HepG2 (cell line): Measurements from ENCODE around the gene PCNT. TPM values are rescaled to one million over a fixed set of nuclear protein-coding genes. Genes with fewer than 3 reads are reported as not detected.
"Not testable (repeated sequence)": the region's sequence is repeated elsewhere in the genome, so short reads cannot be mapped to it uniquely, and the experiment has no call there.

Source experiments
- ATAC-seq: fragments of 200-7000 bp; cut with Tn5 transposase; 3 replicates; pipeline ENCODE4 v1.9.1; 2020; ENCODE audit warnings: mild to moderate bottlenecking, moderate library complexity
- BruUV-seq: library from RNA; stranded (reverse); fragments of 400-500 nt; replicated peaks from 2 replicates; lab custom pipeline; 2021; lab: Mats Ljungman, UMichigan
- CTCF ChIA-PET: fragments of 300-600 bp; formaldehyde crosslinking; extraction: SDS; loops from one replicate; lab custom pipeline; 2021; ENCODE audit warnings: low total read pairs, inconsistent platforms, low intra/inter-chr PET ratio; lab: Yijun Ruan, JAX
- POLR2A ChIA-PET: fragments of 350-600 bp; sonication (Branson Sonifier 250); formaldehyde crosslinking; loops from one replicate; lab custom pipeline; 2020; ENCODE audit warnings: antibody characterized with exemption, inconsistent platforms; lab: Yijun Ruan, JAX
- DNase-seq: peaks from one replicate; pipeline ENCODE4 v3.0.0-alpha.2; 2015; ENCODE audit warnings: low spot score
- FAIRE-seq: peaks from 3 replicates; lab custom pipeline; 2011; peaks lifted over from hg19 to GRCh38; lab: Jason Lieb, UNC
- H2AFZ ChIP-seq: one replicate; pipeline ENCODE4 v1.6.1; 2011; ENCODE audit warnings: low read length, inconsistent platforms
- H3K27ac ChIP-seq: fragments of 300-600 bp; 3 replicates; pipeline ENCODE4 v1.8.0; 2011; ENCODE audit warnings: mixed run types, mild to moderate bottlenecking, mixed read lengths, low read length, inconsistent platforms; ENCODE audit not compliant: insufficient read depth; ENCODE audit errors: extremely low read length
- H3K27me3 ChIP-seq, 2 experiments: fragments of 200-600 bp in 1 of 2; 2 replicates in 1 of 2; 3 replicates in 1 of 2; pipeline versions ENCODE4 v1.6.0 to v1.8.0; 2011; ENCODE audit warnings: low read length in 2 of 2, mild to moderate bottlenecking in 2 of 2, moderate library complexity in 2 of 2, inconsistent platforms in 1 of 2; ENCODE audit not compliant: insufficient read depth in 2 of 2, control insufficient read depth in 1 of 2
- H3K36me3 ChIP-seq, 2 experiments: fragments of 200-600 bp in 1 of 2; replicated peaks in 1 of 2; 2 replicates in 1 of 2; 3 replicates in 1 of 2; pipeline versions ENCODE4 v1.5.1 to v1.8.0; 2011; ENCODE audit warnings: low read length in 2 of 2, inconsistent platforms in 1 of 2; ENCODE audit not compliant: insufficient read depth in 2 of 2, control insufficient read depth in 1 of 2
- H3K4me1 ChIP-seq: 2 replicates; pipeline ENCODE4 v1.5.1; 2012; ENCODE audit warnings: low read length, inconsistent platforms; ENCODE audit not compliant: insufficient read depth
- H3K4me2 ChIP-seq: 2 replicates; pipeline ENCODE4 v1.6.0; 2011; ENCODE audit warnings: low read depth, low read length, inconsistent platforms
- H3K4me3 ChIP-seq, 3 experiments: fragments of 200-600 bp in 1 of 3; sonication (generic), shearing (Covaris generic) in 1 of 3; replicated peaks in 1 of 3; 2 replicates each; pipeline ENCODE4 v1.5.1; 2011 to 2016; ENCODE audit warnings: low read length in 3 of 3, inconsistent platforms in 2 of 3, low read depth in 2 of 3, mild to moderate bottlenecking in 2 of 3, control low read depth in 1 of 3, mixed read lengths in 1 of 3; ENCODE audit not compliant: insufficient read depth in 1 of 3
- H3K79me2 ChIP-seq: one replicate; pipeline ENCODE4 v1.6.1; 2011; ENCODE audit warnings: low read length, inconsistent platforms; ENCODE audit not compliant: insufficient read depth
- H3K9ac ChIP-seq: 2 replicates; pipeline ENCODE4 v1.6.0; 2011; ENCODE audit warnings: mild to moderate bottlenecking, low read depth, low read length, inconsistent platforms; ENCODE audit not compliant: insufficient read depth
- H3K9me3 ChIP-seq: 2 replicates; pipeline ENCODE4 v1.5.1; 2012; ENCODE audit warnings: mild to moderate bottlenecking, low read length
- H4K20me1 ChIP-seq: 2 replicates; pipeline ENCODE4 v1.6.0; 2011; ENCODE audit warnings: inconsistent platforms, mild to moderate bottlenecking, low read length, moderate library complexity; ENCODE audit not compliant: insufficient read depth
- BCL3 ChIP-seq: sonication (generic); formaldehyde crosslinking; IDR thresholded peaks from 2 replicates; pipeline ENCODE4 v1.5.1; 2020; ENCODE audit warnings: mild to moderate bottlenecking, missing genetic modification reagents, moderate library complexity
- DR1 ChIP-seq: sonication (generic); formaldehyde crosslinking; IDR thresholded peaks from 2 replicates; pipeline ENCODE4 v1.8.0; 2021; ENCODE audit warnings: mild to moderate bottlenecking, missing genetic modification reagents, inconsistent platforms
- LRRFIP1 ChIP-seq: sonication (generic); formaldehyde crosslinking; conservative IDR thresholded peaks from 2 replicates; pipeline ENCODE4 v1.4.0; 2020; ENCODE audit warnings: missing genetic modification reagents
- SAP130 ChIP-seq: IDR thresholded peaks from 2 replicates; pipeline ENCODE4 v1.6.1; 2016; ENCODE audit warnings: low read depth
- TAF1 ChIP-seq: sonication (generic); formaldehyde crosslinking; IDR thresholded peaks from 2 replicates; pipeline ENCODE4 v1.4.0; 2020; ENCODE audit warnings: missing genetic modification reagents
- ZNF234 ChIP-seq: sonication (generic); formaldehyde crosslinking; conservative IDR thresholded peaks from 2 replicates; pipeline ENCODE4 v1.5.1; 2020; ENCODE audit warnings: mild to moderate bottlenecking, missing genetic modification reagents
- ZNF451 ChIP-seq: sonication (generic); formaldehyde crosslinking; IDR thresholded peaks from 2 replicates; pipeline ENCODE4 v1.5.0; 2020; ENCODE audit warnings: mild to moderate bottlenecking, missing genetic modification reagents
- ZNF614 ChIP-seq: IDR thresholded peaks from 2 replicates; pipeline ENCODE4 v1.6.1; 2018; ENCODE audit warnings: missing biosample characterization, missing genetic modification reagents, inconsistent platforms, borderline replicate concordance
- ZNF710 ChIP-seq: sonication (generic); formaldehyde crosslinking; IDR thresholded peaks from 2 replicates; pipeline ENCODE4 v1.5.0; 2020; ENCODE audit warnings: mild to moderate bottlenecking, missing genetic modification reagents, borderline replicate concordance
- ZNF720 ChIP-seq: sonication (generic); formaldehyde crosslinking; IDR thresholded peaks from 2 replicates; pipeline ENCODE4 v1.4.0; 2020; ENCODE audit warnings: missing genetic modification reagents
- WGBS: methylation state at CpG from one replicate; pipeline ENCODE4 v1.1.6; 2017; ENCODE audit warnings: low lambda C conversion rate; 5-methylcytosine and 5-hydroxymethylcytosine counted together
- in situ Hi-C: cut with HindIII; loops from 2 replicates; pipeline ENCODE4 v1.10.0; 2017; ENCODE audit warnings: low pct_unique_long_range_greater_than_20kb; ENCODE audit not compliant: extremely low pct_ligation_motif_present
- intact Hi-C: fragments of 100-400 bp; cut with micrococcal nuclease; formaldehyde crosslinking; loops from one replicate; pipeline ENCODE4 v1.10.0; 2022; ENCODE audit not compliant: unreplicated experiment
- polyA plus RNA-seq, 8 experiments: library from polyadenylated mRNA; depleted of rRNA in 3 of 8; stranded (reverse) in 7 of 8; unstranded in 1 of 8; fragments of >200 nt; fragmentation: Illumina TruSeq in 4 of 8; extraction: Trizol in 4 of 8; gene quantifications; 2 replicates each; pipeline versions ENCODE4 v1.2.1 to v1.2.3, GENCODE V29; 2011 to 2016; ENCODE audit warnings: low read depth in 4 of 8, missing spikeins in 1 of 8, mixed read lengths in 1 of 8; ENCODE audit not compliant: insufficient read depth in 1 of 8
- total RNA-seq, 5 experiments: library from RNA; depleted of rRNA; stranded (reverse); fragments of >200 nt; fragmentation: Illumina TruSeq; extraction: Trizol; gene quantifications; 2 replicates each; pipeline ENCODE4 v1.2.3, GENCODE V29; 2016; ENCODE audit warnings: low read depth in 1 of 5

Gene PCNT
- total and polyA plus RNA-seq, 2 of the 13 experiments (the other 11 are each of a cell fraction or from before 2014, with no cell fraction given), result 5.6 to 12.4 TPM

GRCh38 chr21:46308431-46308830 is 15.5 kb upstream of the PCNT start:
- Histone ChIP-seq H2AFZ (no peak overlapping the region), H3K4me2 (no peak overlapping the region), H3K27ac (no peak overlapping the region), H3K79me2 (no peaks in the 10 kb centered on the region), H3K4me1 (no peaks in the 10 kb centered on the region), H3K4me3 (no peak overlapping the region), H3K27me3 (no peaks in the 10 kb centered on the region), H4K20me1 (no peaks in the 10 kb centered on the region), H3K36me3 (peaks cover 0 to 10% of the 10 kb centered on the region in 2 experiments; a peak in 2 of 5 replicates), H3K9ac (no peak overlapping the region), H3K9me3 (no peaks in the 10 kb centered on the region)
- ATAC-seq, result no peak
- DNase-seq, result no peak
- BruUV-seq, result no TSS peak
- in situ Hi-C loops, result no loop called here
- no peak for FAIRE-seq
- POLR2A ChIA-PET, result no interaction called here
- CTCF ChIA-PET, result no interaction called here
- TF ChIP-seq BCL3 (CRISPR knock-in tag) (no peak), ZNF451 (CRISPR knock-in tag) (no peak), ZNF234 (CRISPR knock-in tag) (no peak), ZNF614 (CRISPR knock-in tag) (no peak), ZNF720 (CRISPR knock-in tag) (no peak), ZNF710 (CRISPR knock-in tag) (no peak), DR1 (CRISPR knock-in tag) (no peak), SAP130 (no peak), LRRFIP1 (CRISPR knock-in tag) (no peak), TAF1 (no peak)
- TF ChIP-seq, all 625 proteins: peak for 0
- intact Hi-C loops, result no loop called here
- WGBS, result 96% methylated on average over 2 of the region's 2 CpGs

DNA sequence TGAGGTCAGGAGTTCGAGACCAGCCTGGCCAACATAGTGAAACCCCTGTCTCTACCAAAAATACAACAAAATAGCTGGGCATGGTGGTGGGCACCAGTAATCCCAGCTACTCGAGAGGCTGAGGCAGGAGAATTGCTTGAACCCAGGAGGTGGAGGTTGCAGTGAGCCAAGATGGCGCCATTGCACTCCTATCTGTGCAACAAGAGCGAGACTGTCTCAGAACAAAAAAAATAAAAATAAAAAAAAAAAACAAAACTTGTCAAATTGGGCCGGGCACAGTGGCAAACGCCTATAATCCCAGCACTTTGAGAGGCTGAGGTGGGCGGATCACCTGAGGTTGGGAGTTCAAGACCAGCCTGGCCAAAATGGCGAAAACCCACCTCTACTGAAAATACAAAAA is 13.7 kb upstream of the PCNT start:
- H3K27me3 ChIP-seq, H3K4me1 ChIP-seq, DNase-seq, H3K4me2 ChIP-seq, ATAC-seq, H3K9me3 ChIP-seq, POLR2A ChIA-PET, H4K20me1 ChIP-seq, H3K79me2 ChIP-seq, intact Hi-C loops, H3K9ac ChIP-seq, H3K27ac ChIP-seq, CTCF ChIA-PET, BruUV-seq, H2AFZ ChIP-seq, FAIRE-seq, H3K36me3 ChIP-seq, in situ Hi-C loops, H3K4me3 ChIP-seq: not testable (repeated sequence)
- WGBS, result 99% methylated on average over 8 of the region's 8 CpGs
